Neuronal stem cell (in vitro differentiated cells): ENCODE measurements around the gene BRCA1. TPM values are rescaled to one million over a fixed set of nuclear protein-coding genes. Genes with fewer than 3 reads are reported as not detected.
A peak's percentile ranks its signal among the peaks of the same experiment; 100 is the strongest.

Source experiments
- DNase-seq: peaks from one replicate; pipeline ENCODE4 v3.0.0-alpha.2; 2013; ENCODE audit warnings: low spot score
- H2AFZ ChIP-seq: one replicate; pipeline ENCODE4 v1.6.1; 2013; ENCODE audit warnings: mild to moderate bottlenecking, low read length, inconsistent platforms
- H2AK5ac ChIP-seq: 2 replicates; pipeline ENCODE4 v1.6.1; 2013; ENCODE audit warnings: low read depth, mild to moderate bottlenecking, inconsistent platforms, low read length, moderate library complexity, mixed read lengths
- H2BK120ac ChIP-seq: 2 replicates; pipeline ENCODE4 v1.6.1; 2013; ENCODE audit warnings: low read depth, mild to moderate bottlenecking, inconsistent platforms, low read length, moderate library complexity, mixed read lengths
- H2BK12ac ChIP-seq: one replicate; pipeline ENCODE4 v1.6.1; 2013; ENCODE audit warnings: low read length, inconsistent platforms
- H2BK15ac ChIP-seq: 2 replicates; pipeline ENCODE4 v1.6.1; 2013; ENCODE audit warnings: mild to moderate bottlenecking, low read length, inconsistent platforms, mixed read lengths
- H2BK5ac ChIP-seq: one replicate; pipeline ENCODE4 v1.6.1; 2013; ENCODE audit warnings: inconsistent platforms, mild to moderate bottlenecking, low read length, moderate library complexity
- H3K14ac ChIP-seq: one replicate; pipeline ENCODE4 v1.6.1; 2013; ENCODE audit warnings: low read length, inconsistent platforms
- H3K18ac ChIP-seq: 2 replicates; pipeline ENCODE4 v1.6.1; 2013; ENCODE audit warnings: low read length, inconsistent platforms
- H3K23ac ChIP-seq: 2 replicates; pipeline ENCODE4 v1.6.1; 2013; ENCODE audit warnings: low read depth, mild to moderate bottlenecking, mixed read lengths, low read length, inconsistent platforms; ENCODE audit not compliant: poor library complexity
- H3K27ac ChIP-seq: replicated peaks from 3 replicates; pipeline ENCODE4 v1.5.1; 2013; ENCODE audit warnings: low read length, inconsistent platforms
- H3K27me3 ChIP-seq, 3 experiments: 2 replicates each; pipeline ENCODE4 v1.6.1; 2013; ENCODE audit warnings: low read length in 3 of 3, mild to moderate bottlenecking in 2 of 3, inconsistent platforms in 1 of 3, low read depth in 1 of 3, mixed read lengths in 1 of 3, moderate library complexity in 1 of 3; ENCODE audit not compliant: control insufficient read depth in 3 of 3, insufficient read depth in 3 of 3
- H3K36me3 ChIP-seq, 2 donors: replicated peaks in 1 of 2; 2 replicates each; pipeline ENCODE4 v1.6.1; 2013; ENCODE audit warnings: low read length in 2 of 2; ENCODE audit not compliant: control insufficient read depth in 2 of 2, insufficient read depth in 2 of 2
- H3K4ac ChIP-seq: 2 replicates; pipeline ENCODE4 v1.6.1; 2013; ENCODE audit warnings: inconsistent platforms, mild to moderate bottlenecking, low read length, moderate library complexity
- H3K4me1 ChIP-seq, 2 donors: 1 replicate in 1 of 2; 2 replicates in 1 of 2; pipeline ENCODE4 v1.6.1; 2013; ENCODE audit warnings: low read length in 2 of 2, low read depth in 1 of 2; ENCODE audit not compliant: control insufficient read depth in 2 of 2, insufficient read depth in 1 of 2
- H3K4me2 ChIP-seq: one replicate; pipeline ENCODE4 v1.6.1; 2013; ENCODE audit warnings: mild to moderate bottlenecking, low read length, inconsistent platforms; ENCODE audit not compliant: insufficient read depth, poor library complexity, severe bottlenecking
- H3K4me3 ChIP-seq, 2 donors: 2 replicates each; pipeline ENCODE4 v1.5.1; 2013; ENCODE audit warnings: low read length in 2 of 2, mild to moderate bottlenecking in 2 of 2, inconsistent platforms in 1 of 2, moderate library complexity in 1 of 2
- H3K79me1 ChIP-seq: one replicate; pipeline ENCODE4 v1.6.1; 2013; ENCODE audit warnings: low read depth, mild to moderate bottlenecking, inconsistent platforms, low read length, moderate library complexity
- H3K9ac ChIP-seq: one replicate; pipeline ENCODE4 v1.6.1; 2013; ENCODE audit warnings: mild to moderate bottlenecking, low read depth, low read length, inconsistent platforms; ENCODE audit not compliant: poor library complexity
- H3K9me3 ChIP-seq, 2 donors: replicated peaks in 1 of 2; 2 replicates each; pipeline versions ENCODE3 to v1.6.1; 2013; ENCODE audit warnings: low read length in 2 of 2, mild to moderate bottlenecking in 2 of 2, inconsistent platforms in 1 of 2, low read depth in 1 of 2, mixed read lengths in 1 of 2, moderate library complexity in 1 of 2; ENCODE audit not compliant: control insufficient read depth in 2 of 2, insufficient read depth in 1 of 2
- H4K8ac ChIP-seq: one replicate; pipeline ENCODE4 v1.6.1; 2013; ENCODE audit warnings: low read depth, mild to moderate bottlenecking, inconsistent platforms, low read length, moderate library complexity
- H4K91ac ChIP-seq: one replicate; pipeline ENCODE4 v1.6.1; 2013; ENCODE audit warnings: low read length, low read depth, mild to moderate bottlenecking, inconsistent platforms; ENCODE audit not compliant: poor library complexity
- WGBS, 2 donors: extraction: QIAGEN DNeasy Blood & Tissue Kit; methylation state at CpG; one replicate each; pipeline ENCODE4 v1.1.7; 2013; ENCODE audit warnings: missing lambda C conversion rate in 2 of 2, mixed read lengths in 1 of 2; ENCODE audit not compliant: insufficient read length in 2 of 2, insufficient replicate concordance in 1 of 2; ENCODE audit errors: extremely low coverage in 2 of 2; 5-methylcytosine and 5-hydroxymethylcytosine counted together
- polyA plus RNA-seq, 2 experiments: library from polyadenylated mRNA; stranded (reverse); fragments of 200-250 nt; gene quantifications; one replicate each; pipeline ENCODE4 v1.2.3, GENCODE V29; 2013

Gene BRCA1
- 24.7 TPM for polyA plus RNA-seq (2013, experiment 1 of 2)
- 24.3 TPM for polyA plus RNA-seq (2013, experiment 2 of 2)

DNA sequence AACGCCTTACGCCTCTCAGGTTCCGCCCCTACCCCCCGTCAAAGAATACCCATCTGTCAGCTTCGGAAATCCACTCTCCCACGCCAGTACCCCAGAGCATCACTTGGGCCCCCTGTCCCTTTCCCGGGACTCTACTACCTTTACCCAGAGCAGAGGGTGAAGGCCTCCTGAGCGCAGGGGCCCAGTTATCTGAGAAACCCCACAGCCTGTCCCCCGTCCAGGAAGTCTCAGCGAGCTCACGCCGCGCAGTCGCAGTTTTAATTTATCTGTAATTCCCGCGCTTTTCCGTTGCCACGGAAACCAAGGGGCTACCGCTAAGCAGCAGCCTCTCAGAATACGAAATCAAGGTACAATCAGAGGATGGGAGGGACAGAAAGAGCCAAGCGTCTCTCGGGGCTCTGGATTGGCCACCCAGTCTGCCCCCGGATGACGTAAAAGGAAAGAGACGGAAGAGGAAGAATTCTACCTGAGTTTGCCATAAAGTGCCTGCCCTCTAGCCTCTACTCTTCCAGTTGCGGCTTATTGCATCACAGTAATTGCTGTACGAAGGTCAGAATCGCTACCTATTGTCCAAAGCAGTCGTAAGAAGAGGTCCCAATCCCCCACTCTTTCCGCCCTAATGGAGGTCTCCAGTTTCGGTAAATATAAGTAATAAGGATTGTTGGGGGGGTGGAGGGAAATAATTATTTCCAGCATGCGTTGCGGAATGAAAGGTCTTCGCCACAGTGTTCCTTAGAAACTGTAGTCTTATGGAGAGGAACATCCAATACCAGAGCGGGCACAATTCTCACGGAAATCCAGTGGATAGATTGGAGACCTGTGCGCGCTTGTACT is at the start of gene BRCA1:
Gene BRCA1 (minus strand): TSS at position 232 of the 834 bp plus-strand sequence. CDS start 1,268 bp downstream, outside the sequence.
- peak within 1 kb of the TSS; percentile 52 for H2AK5ac ChIP-seq
- peak within 1 kb of the TSS; percentile 86 for H3K4me2 ChIP-seq

GRCh38 chr17:43171586-43172487 is 46.7 kb upstream of the BRCA1 start:
- Histone ChIP-seq H3K79me1 (peaks cover 2% of the 10 kb centered on the region), H2BK120ac (no peak overlapping the region), H3K36me3 (peaks cover 2 to 14% of the 10 kb centered on the region in 2 donors), H3K4me2 (peak overlapping the region; percentile 56), H2BK12ac (no peak overlapping the region), H3K4me3 (peak overlapping the region; percentile 83 to 89), H2BK5ac (no peak overlapping the region), H4K8ac (no peak overlapping the region), H3K4me1 (peaks cover 5 to 6% of the 10 kb centered on the region in 2 donors), H3K27ac (peak overlapping the region; percentile 68), H3K4ac (no peak overlapping the region), H3K18ac (no peak overlapping the region), H2AFZ (peak overlapping the region; percentile 67), H4K91ac (no peak overlapping the region), H2AK5ac (no peak overlapping the region), H3K9me3 (no peaks in the 10 kb centered on the region), H3K27me3 (no peaks in the 10 kb centered on the region), H3K23ac (no peak overlapping the region), H3K14ac (no peak overlapping the region), H2BK15ac (no peak overlapping the region), H3K9ac (no peak overlapping the region)
- no peak for DNase-seq
- no CpG with 5 or more reads among the region's 12 CpGs for WGBS, 2 donors

More for the DNA sequence above, at the start of gene BRCA1:
- Histone ChIP-seq H3K27me3 (no peaks in the 10 kb centered on the region), H3K9me3 (no peaks in the 10 kb centered on the region), H2BK5ac (no peak within 1 kb of the TSS), H2BK120ac (no peak within 1 kb of the TSS), H3K4ac (peak within 1 kb of the TSS; percentile 53), H2BK12ac (no peak within 1 kb of the TSS), H3K4me1 (peaks cover 2 to 4% of the 10 kb centered on the region in 2 donors), H3K36me3 (peaks cover 4 to 49% of the 10 kb centered on the region in 2 donors), H3K18ac (no peak within 1 kb of the TSS), H3K14ac (no peak within 1 kb of the TSS), H2AFZ (peak within 1 kb of the TSS; percentile 84), H3K79me1 (peaks cover 16% of the 10 kb centered on the region), H4K91ac (no peak within 1 kb of the TSS), H4K8ac (peak within 1 kb of the TSS; percentile 83), H3K4me3 (peak within 1 kb of the TSS; percentile 68 to 85), H3K27ac (peak within 1 kb of the TSS; percentile 62), H3K23ac (no peak within 1 kb of the TSS), H3K9ac (peak within 1 kb of the TSS; percentile 55), H2BK15ac (peak within 1 kb of the TSS; percentile 67)
- peak; percentile 97 for DNase-seq
- no CpG with 5 or more reads among the region's 38 CpGs for WGBS, 2 donors

DNA sequence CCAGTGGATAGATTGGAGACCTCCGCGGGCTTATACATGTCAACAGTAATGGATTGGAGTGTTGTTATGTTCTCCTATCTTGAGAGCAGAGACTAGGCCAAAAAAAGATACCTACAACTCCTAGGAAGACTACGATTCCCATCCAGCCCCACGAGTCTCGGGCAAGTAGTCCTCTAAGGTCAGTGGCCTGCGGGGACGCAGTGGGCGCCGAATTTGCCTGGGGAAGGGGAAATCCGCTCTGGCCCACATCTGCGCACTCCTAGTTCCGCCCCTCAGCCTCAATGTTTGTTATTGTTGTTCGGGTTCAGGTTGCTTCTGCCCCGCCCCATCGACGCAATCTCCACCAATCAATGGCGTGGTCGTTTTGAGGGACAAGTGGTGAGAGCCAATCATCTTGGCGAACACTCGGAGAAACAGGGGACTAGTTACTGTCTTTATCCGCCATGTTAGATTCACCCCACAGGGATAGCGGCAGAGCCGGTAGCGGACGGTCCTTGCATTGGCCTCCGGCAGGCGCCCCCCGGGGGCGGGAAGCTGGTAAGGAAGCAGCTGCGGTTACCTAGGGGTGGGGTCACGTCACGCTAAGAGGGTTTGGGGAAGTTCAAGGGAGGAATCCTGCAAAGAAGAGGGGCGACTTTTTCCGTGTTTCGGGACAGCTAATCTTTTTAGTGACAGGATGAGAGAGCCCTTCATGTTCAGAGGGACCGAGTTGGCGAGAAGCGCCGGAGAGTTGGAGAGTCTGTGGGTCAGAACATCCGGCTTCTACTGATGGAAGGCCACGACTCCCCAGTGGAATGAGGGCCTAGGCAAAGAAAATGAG is 45.8 kb upstream of the BRCA1 start, which contains the start of gene NBR1:
Gene NBR1 (plus strand): TSS at position 449 of the 820 bp plus-strand sequence. CDS start 4,586 bp downstream, outside the sequence.
- no peak within 1 kb of the TSS for H2BK120ac ChIP-seq
- no CpG with 5 or more reads among the region's 41 CpGs for WGBS, 2 donors
- H3K4me3 ChIP-seq: peak within 1 kb of the TSS; percentile 83 to 89
- H2AFZ ChIP-seq: peak within 1 kb of the TSS; percentile 91
- H3K27ac ChIP-seq: peak within 1 kb of the TSS; percentile 89
- H2BK12ac ChIP-seq: no peak within 1 kb of the TSS
- no peak within 1 kb of the TSS for H3K14ac ChIP-seq
- no peak within 1 kb of the TSS for H2BK5ac ChIP-seq
- H3K27me3 ChIP-seq: no peaks in the 10 kb centered on the region
- H3K23ac ChIP-seq: no peak within 1 kb of the TSS
- H4K91ac ChIP-seq: no peak within 1 kb of the TSS
- peak within 1 kb of the TSS; percentile 89 for H3K4me2 ChIP-seq
- no peaks in the 10 kb centered on the region for H3K9me3 ChIP-seq
- no peak within 1 kb of the TSS for H3K4ac ChIP-seq
- H3K79me1 ChIP-seq: peaks cover 2% of the 10 kb centered on the region
- peak; percentile 99 for DNase-seq
- H3K36me3 ChIP-seq: peaks cover 0 to 6% of the 10 kb centered on the region in 2 donors
- peak within 1 kb of the TSS; percentile 44 for H3K18ac ChIP-seq
- peaks cover 5 to 6% of the 10 kb centered on the region in 2 donors for H3K4me1 ChIP-seq
- H2AK5ac ChIP-seq: no peak within 1 kb of the TSS
- no peak within 1 kb of the TSS for H4K8ac ChIP-seq
- H3K9ac ChIP-seq: peak within 1 kb of the TSS; percentile 86
- no peak within 1 kb of the TSS for H2BK15ac ChIP-seq
